Fibroblast of mammary gland (primary cell): ENCODE measurements around the gene PASK.

Source experiments
- DNase-seq: peaks from one replicate; pipeline ENCODE4 v3.0.0-alpha.2; 2010; ENCODE audit warnings: low read depth
- H3K4me3 ChIP-seq: 2 replicates; pipeline ENCODE4 v1.5.1; 2011; ENCODE audit warnings: low read depth, mild to moderate bottlenecking, low read length, moderate library complexity; ENCODE audit not compliant: control insufficient read depth
- TF ChIP-seq, protein P1 (sequence below): conservative IDR thresholded peaks from 2 replicates; pipeline ENCODE4 v1.5.1; 2011; ENCODE audit warnings: low read depth, low read length, inconsistent platforms; ENCODE audit not compliant: control insufficient read depth, insufficient read depth

The PASK gene

DNA sequence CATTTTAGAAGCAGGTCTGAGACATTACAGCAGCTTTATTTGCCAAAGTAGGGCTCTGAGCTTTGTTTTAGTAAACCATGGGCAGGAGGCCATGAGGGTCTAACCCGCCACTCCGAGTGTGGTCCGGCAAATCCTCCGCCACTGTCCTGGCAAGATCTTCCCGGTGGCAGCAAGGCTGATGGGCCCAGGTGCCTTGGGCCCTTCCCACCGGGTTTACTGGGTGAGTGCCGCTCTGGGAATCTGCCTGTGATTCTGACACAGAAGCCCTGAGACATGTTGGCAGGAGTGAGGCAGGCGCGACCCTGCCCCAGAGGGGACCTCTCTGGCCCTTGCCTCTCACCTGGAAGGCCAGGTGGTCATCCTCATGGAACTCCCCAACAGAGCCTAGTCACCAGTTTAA is 77.1 kb downstream of the PASK start:
- no peak overlapping the region for H3K4me3 ChIP-seq
- DNase-seq, result no peak
- TF ChIP-seq, protein P1, sequence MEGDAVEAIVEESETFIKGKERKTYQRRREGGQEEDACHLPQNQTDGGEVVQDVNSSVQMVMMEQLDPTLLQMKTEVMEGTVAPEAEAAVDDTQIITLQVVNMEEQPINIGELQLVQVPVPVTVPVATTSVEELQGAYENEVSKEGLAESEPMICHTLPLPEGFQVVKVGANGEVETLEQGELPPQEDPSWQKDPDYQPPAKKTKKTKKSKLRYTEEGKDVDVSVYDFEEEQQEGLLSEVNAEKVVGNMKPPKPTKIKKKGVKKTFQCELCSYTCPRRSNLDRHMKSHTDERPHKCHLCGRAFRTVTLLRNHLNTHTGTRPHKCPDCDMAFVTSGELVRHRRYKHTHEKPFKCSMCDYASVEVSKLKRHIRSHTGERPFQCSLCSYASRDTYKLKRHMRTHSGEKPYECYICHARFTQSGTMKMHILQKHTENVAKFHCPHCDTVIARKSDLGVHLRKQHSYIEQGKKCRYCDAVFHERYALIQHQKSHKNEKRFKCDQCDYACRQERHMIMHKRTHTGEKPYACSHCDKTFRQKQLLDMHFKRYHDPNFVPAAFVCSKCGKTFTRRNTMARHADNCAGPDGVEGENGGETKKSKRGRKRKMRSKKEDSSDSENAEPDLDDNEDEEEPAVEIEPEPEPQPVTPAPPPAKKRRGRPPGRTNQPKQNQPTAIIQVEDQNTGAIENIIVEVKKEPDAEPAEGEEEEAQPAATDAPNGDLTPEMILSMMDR, result no peak

DNA sequence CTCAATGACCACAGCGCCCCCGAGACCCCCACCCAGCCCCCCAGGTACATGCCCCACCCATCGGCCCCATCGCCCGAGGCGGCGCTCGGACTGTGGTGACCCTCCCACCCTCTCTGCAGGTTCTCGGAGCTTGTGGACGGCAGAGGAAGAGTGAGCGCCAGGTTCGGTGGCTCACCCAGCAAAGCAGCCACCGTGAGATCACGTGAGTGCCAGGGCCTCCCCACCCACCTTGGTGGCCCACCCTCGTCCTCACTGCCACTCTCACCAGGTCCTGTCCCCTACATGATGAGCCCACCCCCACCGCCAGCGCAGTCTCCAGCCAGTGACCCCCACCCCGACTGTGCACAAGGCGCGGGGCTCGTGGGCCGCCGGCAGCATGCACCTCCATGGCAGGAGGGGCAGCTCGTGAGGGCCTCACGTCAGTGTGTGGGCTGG is 77.6 kb downstream of the PASK start:
- DNase-seq, result no peak
- no peak overlapping the region for H3K4me3 ChIP-seq
- TF ChIP-seq, protein P1, result no peak

DNA sequence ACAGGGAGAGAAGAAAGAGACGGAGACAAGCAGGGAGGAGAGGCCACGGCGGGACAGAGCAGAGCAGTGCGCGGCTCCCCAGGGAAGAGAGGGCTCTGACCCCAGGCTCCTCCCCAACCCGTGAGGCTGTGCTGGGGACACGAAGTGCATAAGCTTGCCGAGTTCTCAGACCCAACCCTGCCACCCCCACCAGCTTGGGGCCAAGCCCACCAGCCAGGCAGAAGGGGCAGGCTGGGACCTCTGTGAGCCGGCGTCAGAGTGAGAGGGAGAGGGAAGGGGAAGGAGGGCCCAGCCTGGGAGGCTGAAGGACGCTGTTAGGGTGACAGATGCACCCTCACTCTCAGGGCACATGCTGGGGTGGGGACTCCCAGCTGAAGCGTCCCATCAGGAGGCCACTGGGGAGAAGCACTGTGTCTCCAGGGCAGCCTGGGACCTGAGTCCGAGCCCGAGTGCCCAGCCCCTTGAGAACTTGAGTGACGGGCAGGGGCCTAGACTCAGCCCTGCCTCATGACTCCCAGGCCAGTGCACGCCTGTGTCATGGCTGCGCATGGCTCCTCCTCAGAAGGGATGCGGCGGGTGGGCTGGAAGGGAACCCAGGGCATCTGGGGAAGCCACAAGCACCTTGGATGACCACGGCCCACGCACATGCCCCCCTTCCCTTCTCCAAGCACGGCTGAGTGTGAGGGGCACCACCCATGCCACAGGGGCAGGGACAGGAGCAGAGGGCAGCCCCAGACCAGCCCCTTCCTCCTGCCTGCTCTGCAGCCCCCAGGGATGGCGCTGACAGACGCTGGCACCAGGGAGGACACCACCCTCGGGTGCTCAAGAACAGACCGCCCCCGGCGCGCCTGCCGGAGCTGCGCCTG is 78.2 kb downstream of the PASK start:
- DNase-seq, result no peak
- TF ChIP-seq, protein P1, result no peak
- no peak overlapping the region for H3K4me3 ChIP-seq

DNA sequence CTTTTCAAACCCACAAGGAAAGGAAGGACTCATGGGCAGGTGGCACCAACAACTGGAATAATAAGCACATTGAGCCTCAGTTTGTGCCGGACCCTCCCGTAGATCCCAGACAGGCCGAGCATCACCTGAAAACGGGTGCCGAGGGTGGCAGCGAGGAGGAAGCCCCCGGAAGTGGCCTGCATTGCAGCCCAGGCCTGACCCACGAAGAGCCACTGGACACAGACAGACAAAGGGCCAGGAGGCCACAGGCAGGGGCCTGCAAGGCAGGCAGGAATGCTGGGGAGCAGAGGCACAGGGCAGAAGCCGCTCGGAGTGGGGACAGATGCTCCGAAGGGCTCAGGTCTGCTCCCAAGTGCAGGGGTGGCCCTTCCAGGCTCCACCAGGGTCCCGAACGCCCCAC is 78.9 kb downstream of the PASK start:
- no peak overlapping the region for H3K4me3 ChIP-seq
- DNase-seq, result no peak
- TF ChIP-seq, protein P1, result no peak

DNA sequence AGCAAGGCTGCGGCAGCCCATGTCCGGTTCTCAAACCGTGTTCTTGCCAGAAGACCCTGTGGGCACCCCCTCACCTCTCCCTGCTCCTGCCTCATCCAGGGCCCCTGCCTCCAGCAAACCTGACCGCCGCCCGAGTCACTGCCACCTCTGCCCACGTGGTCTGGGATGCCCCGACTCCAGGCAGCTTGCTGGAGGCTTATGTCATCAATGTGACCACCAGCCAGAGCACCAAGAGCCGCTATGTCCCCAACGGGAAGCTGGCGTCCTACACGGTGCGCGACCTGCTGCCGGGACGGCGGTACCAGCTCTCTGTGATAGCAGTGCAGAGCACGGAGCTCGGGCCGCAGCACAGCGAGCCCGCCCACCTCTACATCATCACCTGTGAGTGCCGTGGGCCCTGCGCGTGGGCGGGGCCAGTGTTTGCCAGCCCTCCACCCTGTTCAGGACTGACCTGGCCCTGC is 79.4 kb downstream of the PASK start:
- no peak overlapping the region for H3K4me3 ChIP-seq
- DNase-seq, result no peak
- TF ChIP-seq, protein P1, result no peak

DNA sequence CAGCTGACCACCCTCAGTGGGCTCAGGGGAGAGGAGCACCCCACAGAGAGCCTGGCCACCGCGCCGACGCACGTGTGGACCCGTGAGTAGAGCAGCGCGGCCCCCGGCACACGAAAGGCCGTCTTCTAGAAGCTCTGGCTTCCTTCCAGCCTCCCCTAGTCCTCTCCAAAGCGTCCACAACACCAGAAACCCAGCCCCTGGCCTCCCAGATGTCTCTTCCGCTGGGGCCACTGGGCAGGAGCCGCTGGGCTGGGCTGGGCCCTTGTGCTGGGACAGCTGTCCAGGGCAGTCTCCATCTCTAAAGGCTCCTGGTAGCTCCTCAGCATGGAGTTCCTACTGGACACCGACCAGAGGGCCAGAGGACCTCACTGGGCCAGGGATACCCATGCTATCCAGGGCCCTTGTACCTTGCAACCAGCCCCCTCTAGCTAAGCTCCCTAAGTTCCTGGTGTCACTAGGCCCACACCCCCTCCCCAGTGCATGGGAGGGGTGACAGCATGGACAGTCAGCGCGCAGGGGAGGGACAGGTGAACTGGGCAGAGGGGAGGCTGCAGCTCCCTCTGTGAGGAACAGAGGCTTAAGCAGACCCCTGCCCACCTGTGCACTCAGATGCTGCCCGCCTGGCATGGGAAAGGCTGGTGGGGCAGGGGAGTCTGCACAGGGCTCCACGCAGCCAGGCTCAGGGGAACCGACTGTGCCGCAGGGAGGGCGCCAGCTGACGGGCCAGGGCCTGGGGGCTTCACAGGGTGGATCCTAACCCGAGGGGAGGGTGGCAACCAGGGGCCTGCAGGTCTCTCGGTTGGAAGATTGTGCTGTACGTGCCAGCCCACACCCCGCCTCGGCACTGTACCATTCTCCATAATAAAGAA is 80.1 kb downstream of the PASK start:
- TF ChIP-seq, protein P1, result no peak
- no peak overlapping the region for H3K4me3 ChIP-seq
- no peak for DNase-seq
